Measurements from ENCODE around the gene CCDC116.

GRCh38 chr22:21680830-21681565 lies 48.4 kb downstream of the CCDC116 start:
- no peak for TF ChIP-seq CTCF (IDR thresholded peaks at IDR 0.05; ENCODE audit: low read depth, low read length)
- TF ChIP-seq EZH2phosphoT487 (IDR thresholded peaks at IDR 0.05; ENCODE audit: low read depth) = no peak
